HG03571 (cell line): ENCODE measurements around the gene AGTR2.
"Not testable (repeated sequence)": the region's sequence is repeated elsewhere in the genome, so short reads cannot be mapped to it uniquely, and the experiment has no call there.

Source experiments
- ATAC-seq: cut with Tn5 transposase; IDR thresholded peaks from one replicate; pipeline ENCODE4 v1.9.1; 2021; ENCODE audit not compliant: unreplicated experiment

Gene AGTR2

GRCh38 chrX:116170511-116170910, at the start of gene AGTR2:
AGTR2 (plus strand) TSS chrX:116170744; CDS start chrX:116172281, 1,537 bp downstream.
- ATAC-seq: no peak

- ATAC-seq: no peak
These were observed 35.3 kb upstream of the AGTR2 start for GRCh38 chrX:116135277-116135676.

- not testable (repeated sequence) for ATAC-seq
These were observed 29.3 kb upstream of the AGTR2 start for GRCh38 chrX:116141270-116141669.

GRCh38 chrX:116142976-116143375, 27.6 kb upstream of the AGTR2 start:
- ATAC-seq: no peak

GRCh38 chrX:116172976-116173375, 2.4 kb downstream of the AGTR2 start:
- no peak for ATAC-seq

- no peak for ATAC-seq
These were observed 10.8 kb downstream of the AGTR2 start for GRCh38 chrX:116181300-116181699.

- no peak for ATAC-seq
These were observed 14.6 kb downstream of the AGTR2 start for GRCh38 chrX:116185163-116185562.

- ATAC-seq: no peak
These were observed 24.1 kb downstream of the AGTR2 start for GRCh38 chrX:116194649-116195048.

GRCh38 chrX:116198235-116198634, 27.7 kb downstream of the AGTR2 start:
- no peak for ATAC-seq

- ATAC-seq: no peak
These were observed 28.3 kb downstream of the AGTR2 start for GRCh38 chrX:116198810-116199209.

GRCh38 chrX:116204932-116205331, 34.4 kb downstream of the AGTR2 start:
- ATAC-seq: no peak

- ATAC-seq: no peak
These were observed 42.7 kb downstream of the AGTR2 start for GRCh38 chrX:116213262-116213661.

- not testable (repeated sequence) for ATAC-seq
These were observed 46.5 kb downstream of the AGTR2 start for GRCh38 chrX:116217080-116217479.
